ENCODE measurements around the gene FREM1. TPM values are rescaled to one million over a fixed set of nuclear protein-coding genes. Genes with fewer than 3 reads are reported as not detected.
"Not testable (repeated sequence)": the region's sequence is repeated elsewhere in the genome, so short reads cannot be mapped to it uniquely, and the experiment has no call there.

The FREM1 gene
- total RNA-seq, 2 experiments from 2014 or later, result not detected

DNA sequence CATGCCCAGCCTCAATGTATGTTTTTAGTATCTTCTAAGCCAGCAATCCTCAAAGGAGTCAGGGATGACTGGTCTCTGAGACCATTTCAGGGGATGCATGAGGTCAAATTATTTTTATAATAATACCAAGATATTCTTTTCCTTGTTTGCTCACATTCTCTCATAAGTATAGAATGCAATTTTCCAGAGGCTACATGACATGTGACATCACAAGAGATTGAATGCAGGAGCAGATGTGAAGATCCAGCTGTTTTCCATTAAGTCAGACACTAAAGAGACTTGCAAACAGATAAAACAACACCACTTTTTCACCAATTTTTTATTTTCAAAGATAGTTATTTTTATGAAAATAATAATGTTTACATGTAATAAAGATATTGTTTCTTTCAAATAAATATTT, 22.0 kb upstream of the FREM1 start:
- no peaks in the 10 kb centered on the region for H3K27me3 Mint-ChIP-seq
- H3K4me3 Mint-ChIP-seq, result no peak overlapping the region
- H3K27ac Mint-ChIP-seq, result no peak overlapping the region
- CTCF ChIA-PET, result no interaction called here
- no peaks in the 10 kb centered on the region for H3K4me1 Mint-ChIP-seq
- ATAC-seq (no peak), DNase-seq (no peak)
- H3K36me3 Mint-ChIP-seq, result no peaks in the 10 kb centered on the region
- no peaks in the 10 kb centered on the region for H3K9me3 Mint-ChIP-seq (ENCODE audit: low read depth)

DNA sequence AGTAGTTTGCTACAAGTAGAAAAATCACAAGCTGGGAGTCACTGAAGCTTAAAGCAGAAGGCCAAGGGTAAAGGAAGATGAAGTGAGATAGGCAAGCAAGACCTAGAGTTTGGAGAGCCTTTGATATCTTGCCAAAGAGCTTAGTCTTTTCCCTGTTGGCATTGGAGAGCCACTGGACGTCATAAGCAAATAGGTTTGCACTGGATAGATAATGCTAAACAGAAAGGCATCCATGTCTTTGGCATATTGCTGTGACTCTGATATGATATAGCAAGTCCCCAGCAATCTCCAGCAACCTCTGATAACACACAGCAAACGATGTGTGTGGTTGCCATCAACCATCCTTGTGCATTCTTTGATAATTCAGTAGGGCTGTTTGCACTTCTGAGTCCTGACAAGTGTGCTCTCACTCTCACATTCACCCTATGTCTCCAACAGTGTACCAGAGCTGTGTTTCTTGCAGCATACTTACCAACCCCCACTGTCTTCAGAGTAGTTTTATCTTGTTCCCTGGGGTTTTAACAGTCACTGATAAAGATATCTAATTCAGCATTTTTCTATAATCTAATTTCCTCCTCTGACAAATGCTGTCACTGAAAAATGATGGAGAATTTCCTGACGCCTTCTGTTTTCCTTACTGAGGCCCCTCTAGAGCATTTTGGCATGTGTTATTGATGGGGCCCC, 16.9 kb upstream of the FREM1 start:
- Mint-ChIP-seq H3K27ac (no peak overlapping the region), H3K27me3 (no peaks in the 10 kb centered on the region), H3K36me3 (no peaks in the 10 kb centered on the region), H3K4me3 (no peak overlapping the region), H3K4me1 (no peaks in the 10 kb centered on the region), H3K9me3 (ENCODE audit: low read depth) (no peaks in the 10 kb centered on the region)
- DNase-seq, result no peak
- no peak for ATAC-seq
- CTCF ChIA-PET, result no interaction called here

DNA sequence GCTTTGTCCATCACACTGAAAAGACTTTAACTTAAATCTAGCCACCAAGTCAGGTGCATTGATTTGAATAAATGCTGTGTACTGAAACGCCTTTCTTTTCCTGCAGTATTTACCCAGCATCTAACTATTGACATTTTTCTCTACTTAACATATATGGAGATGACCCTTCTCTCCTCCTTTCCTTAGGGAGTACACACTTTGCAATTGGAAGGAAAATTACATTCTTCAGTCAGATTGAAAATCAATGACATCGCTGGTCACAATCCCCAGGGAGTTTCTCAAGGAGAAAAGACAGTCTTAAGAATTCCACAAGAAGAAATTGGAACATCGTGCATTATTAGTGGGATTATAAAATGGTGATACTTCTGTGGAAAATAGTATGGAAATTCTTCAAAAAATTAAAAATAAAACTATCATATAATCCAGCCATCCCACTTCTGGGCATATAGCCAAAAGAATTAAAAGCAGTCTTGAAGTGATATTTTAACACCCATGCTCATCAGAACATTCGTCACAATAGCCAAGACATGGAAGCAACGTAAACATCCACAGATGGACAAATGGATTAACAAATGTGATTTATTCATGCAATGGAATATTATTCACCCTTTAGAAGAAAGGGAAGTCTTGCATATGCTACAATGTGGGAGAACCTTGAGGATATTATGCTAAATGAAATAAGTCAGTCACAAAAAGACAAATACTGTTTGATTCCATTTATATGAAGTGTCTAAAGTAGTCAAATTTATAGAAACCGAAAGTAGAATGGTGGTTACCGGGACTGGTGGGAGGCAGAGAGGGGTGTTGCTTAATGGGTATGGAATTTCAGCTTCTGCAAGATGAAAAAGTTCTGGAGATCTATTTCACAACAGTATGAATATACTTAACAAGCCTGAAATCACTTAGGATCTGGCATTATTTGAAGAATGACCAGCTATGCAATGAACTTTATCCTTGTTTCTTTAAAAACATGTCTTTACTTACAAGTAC, 14.3 kb upstream of the FREM1 start:
- Mint-ChIP-seq H3K9me3 (ENCODE audit: low read depth) (no peaks in the 10 kb centered on the region), H3K4me3 (no peak overlapping the region), H3K27ac (no peak overlapping the region), H3K4me1 (no peaks in the 10 kb centered on the region), H3K36me3 (no peaks in the 10 kb centered on the region), H3K27me3 (no peaks in the 10 kb centered on the region)
- ATAC-seq (no peak), DNase-seq (no peak)
- CTCF ChIA-PET, result no interaction called here

DNA sequence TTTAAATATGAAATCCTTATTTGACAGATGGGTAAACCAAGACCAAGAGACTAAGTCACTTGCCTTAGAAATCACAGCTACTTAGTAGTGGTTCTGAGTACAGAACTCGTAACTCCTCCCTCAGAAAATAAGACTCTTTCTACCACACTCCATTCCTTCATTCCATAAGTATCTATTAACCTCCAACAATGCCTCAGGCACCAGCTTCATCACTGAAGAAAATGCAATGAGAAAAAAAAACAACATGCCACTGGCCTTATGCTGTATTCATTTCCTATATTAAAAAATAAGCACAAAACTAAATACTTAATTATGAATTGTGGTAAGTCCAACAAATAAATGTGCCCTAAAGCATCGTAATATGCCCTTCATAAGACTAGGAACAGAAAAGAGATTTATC, 13.5 kb upstream of the FREM1 start:
- Mint-ChIP-seq H3K4me3 (no peak overlapping the region), H3K9me3 (ENCODE audit: low read depth) (no peaks in the 10 kb centered on the region), H3K4me1 (no peaks in the 10 kb centered on the region), H3K27me3 (no peaks in the 10 kb centered on the region), H3K36me3 (no peaks in the 10 kb centered on the region), H3K27ac (no peak overlapping the region)
- DNase-seq, result no peak
- ATAC-seq, result no peak
- CTCF ChIA-PET, result no interaction called here

DNA sequence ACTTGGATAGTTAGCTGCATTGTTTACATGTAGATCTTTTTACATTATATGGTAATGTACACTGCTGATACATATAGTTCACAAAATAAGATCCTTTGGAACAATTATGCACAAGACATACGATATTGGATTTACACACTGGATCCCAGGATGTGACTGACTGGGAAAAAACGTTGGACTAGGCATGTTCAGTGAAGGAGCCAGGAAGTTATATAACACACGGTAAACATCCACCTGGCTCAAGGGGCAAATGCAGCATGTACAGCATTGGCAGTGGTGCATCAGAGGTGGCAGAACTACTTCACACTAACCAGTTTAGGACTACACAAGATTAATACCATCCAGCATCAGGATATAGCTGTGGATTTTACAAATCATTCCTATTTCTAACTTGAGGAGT, 10.6 kb upstream of the FREM1 start:
- H3K4me1 Mint-ChIP-seq; ATAC-seq; H3K27me3 Mint-ChIP-seq; H3K36me3 Mint-ChIP-seq; DNase-seq; H3K9me3 Mint-ChIP-seq (ENCODE audit: low read depth); CTCF ChIA-PET; H3K4me3 Mint-ChIP-seq; H3K27ac Mint-ChIP-seq: not testable (repeated sequence)

DNA sequence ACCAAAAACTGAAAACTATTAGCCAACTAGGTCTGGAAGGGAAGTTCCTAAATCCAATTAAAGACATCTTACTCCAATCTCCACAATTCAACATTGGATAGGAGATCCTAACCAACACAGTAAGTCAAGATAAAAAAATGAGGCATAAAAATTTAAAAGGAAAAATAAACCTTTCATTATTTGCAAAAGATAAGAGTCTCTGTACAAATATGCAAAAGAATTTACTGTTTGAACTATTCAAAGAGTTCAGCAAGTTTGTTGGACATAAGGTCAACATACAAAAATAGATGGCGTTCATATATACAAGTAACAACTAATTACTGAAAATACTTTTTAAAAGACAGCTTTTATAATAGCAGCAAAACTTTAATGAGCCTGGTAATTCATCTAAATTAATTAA, 3.1 kb upstream of the FREM1 start:
- Mint-ChIP-seq H3K27ac (no peak overlapping the region), H3K27me3 (no peaks in the 10 kb centered on the region), H3K36me3 (no peaks in the 10 kb centered on the region), H3K4me3 (no peak overlapping the region), H3K4me1 (no peaks in the 10 kb centered on the region), H3K9me3 (ENCODE audit: low read depth) (no peaks in the 10 kb centered on the region)
- DNase-seq (no peak), ATAC-seq (no peak)
- CTCF ChIA-PET, result no interaction called here

DNA sequence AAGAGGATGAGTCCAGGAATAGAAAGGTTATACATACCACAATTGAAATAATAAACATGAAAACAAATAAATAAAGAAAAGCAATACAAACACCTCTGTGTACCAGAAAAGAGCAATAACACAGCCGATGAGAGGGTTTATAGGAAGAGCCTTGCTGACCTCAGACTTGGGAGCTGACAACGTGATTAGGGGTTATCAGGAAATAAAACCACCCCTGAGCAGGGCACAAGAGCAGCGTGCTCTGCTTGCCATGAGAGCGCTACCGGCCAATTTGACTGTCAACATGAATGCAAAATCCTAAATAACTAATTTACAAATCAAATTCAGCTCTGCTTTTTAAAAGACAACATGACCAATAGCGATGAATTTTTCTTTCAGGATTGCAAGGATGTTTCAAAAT, 2.6 kb upstream of the FREM1 start:
- DNase-seq (no peak), ATAC-seq (no peak)
- CTCF ChIA-PET, result no interaction called here
- Mint-ChIP-seq H3K4me3 (no peak overlapping the region), H3K27ac (no peak overlapping the region), H3K27me3 (no peaks in the 10 kb centered on the region), H3K36me3 (no peaks in the 10 kb centered on the region), H3K9me3 (ENCODE audit: low read depth) (no peaks in the 10 kb centered on the region), H3K4me1 (no peaks in the 10 kb centered on the region)

DNA sequence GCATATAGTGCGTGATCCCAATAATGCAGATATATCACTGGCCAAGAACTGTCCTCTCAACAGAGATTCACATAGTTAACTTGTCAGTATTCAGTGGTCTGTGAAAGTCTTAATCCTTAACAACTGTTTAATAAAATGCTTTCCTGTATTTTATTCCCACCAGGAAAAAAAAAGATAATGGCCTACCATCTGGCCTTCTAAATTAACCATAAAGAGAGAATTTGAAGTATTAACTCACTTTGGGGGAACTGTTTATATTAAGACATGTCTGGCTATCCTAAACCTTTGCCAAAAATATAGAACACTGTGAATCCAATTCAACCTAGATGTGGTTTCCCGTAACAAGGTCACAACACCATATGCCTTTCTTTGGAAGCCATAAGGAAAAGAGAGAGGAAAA, 818 bp upstream of the FREM1 start:
- no peaks in the 10 kb centered on the region for H3K9me3 Mint-ChIP-seq (ENCODE audit: low read depth)

DNA sequence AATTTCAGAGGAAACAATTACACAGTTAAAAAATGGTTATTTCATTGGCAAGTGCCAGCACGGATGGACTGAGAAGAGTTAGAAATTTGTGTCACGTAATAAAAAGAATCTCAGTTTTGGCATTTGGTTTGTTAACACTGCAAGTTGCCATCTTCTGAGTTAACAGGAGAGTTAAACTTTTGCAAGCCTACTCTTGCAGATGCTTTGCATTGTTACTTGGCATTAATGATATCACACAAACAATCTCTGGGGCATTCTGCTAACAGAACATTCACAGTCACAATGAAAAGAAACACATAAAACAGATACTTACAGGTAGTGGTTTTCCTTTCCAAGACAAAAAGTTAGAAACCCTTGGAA, 647 bp downstream of the FREM1 start:
- H3K27me3 Mint-ChIP-seq, result no peaks in the 10 kb centered on the region
- no peaks in the 10 kb centered on the region for H3K9me3 Mint-ChIP-seq (ENCODE audit: low read depth)
- H3K4me3 Mint-ChIP-seq, result no peak overlapping the region
- CTCF ChIA-PET, result no interaction called here
- H3K36me3 Mint-ChIP-seq, result no peaks in the 10 kb centered on the region
- DNase-seq (no peak), ATAC-seq (no peak)
- H3K4me1 Mint-ChIP-seq, result no peaks in the 10 kb centered on the region
- H3K27ac Mint-ChIP-seq, result no peak overlapping the region

More for the DNA sequence above, 818 bp upstream of the FREM1 start:
- H3K36me3 Mint-ChIP-seq, result no peaks in the 10 kb centered on the region
- ATAC-seq (no peak), DNase-seq (no peak)
- H3K27me3 Mint-ChIP-seq, result no peaks in the 10 kb centered on the region
- no peaks in the 10 kb centered on the region for H3K4me1 Mint-ChIP-seq
- CTCF ChIA-PET, result no interaction called here
- H3K4me3 Mint-ChIP-seq, result no peak overlapping the region
- H3K27ac Mint-ChIP-seq, result no peak overlapping the region

DNA sequence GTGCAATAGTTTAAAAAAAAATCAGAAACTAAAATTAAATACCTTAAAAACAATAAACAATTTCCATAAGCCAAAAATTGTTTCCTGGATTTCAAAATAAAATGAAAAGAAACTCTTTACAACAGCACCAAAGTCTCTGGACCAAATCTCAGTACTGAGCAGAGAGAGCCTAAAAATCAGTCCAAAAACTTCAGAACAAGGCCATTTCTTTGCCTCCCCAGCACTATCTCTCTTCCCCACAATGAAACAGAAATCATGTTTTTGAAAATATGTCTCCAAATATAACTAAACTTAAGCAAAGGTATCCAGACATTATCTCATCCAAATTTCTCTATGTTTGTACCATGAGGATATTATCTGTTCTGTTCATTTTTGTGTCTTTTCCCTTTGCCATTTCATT, 1.0 kb downstream of the FREM1 start:
- Mint-ChIP-seq H3K4me3 (no peak overlapping the region), H3K27ac (no peak overlapping the region), H3K36me3 (no peaks in the 10 kb centered on the region), H3K9me3 (ENCODE audit: low read depth) (no peaks in the 10 kb centered on the region), H3K4me1 (no peaks in the 10 kb centered on the region), H3K27me3 (no peaks in the 10 kb centered on the region)
- no peak for ATAC-seq
- no peak for DNase-seq
- CTCF ChIA-PET, result no interaction called here

DNA sequence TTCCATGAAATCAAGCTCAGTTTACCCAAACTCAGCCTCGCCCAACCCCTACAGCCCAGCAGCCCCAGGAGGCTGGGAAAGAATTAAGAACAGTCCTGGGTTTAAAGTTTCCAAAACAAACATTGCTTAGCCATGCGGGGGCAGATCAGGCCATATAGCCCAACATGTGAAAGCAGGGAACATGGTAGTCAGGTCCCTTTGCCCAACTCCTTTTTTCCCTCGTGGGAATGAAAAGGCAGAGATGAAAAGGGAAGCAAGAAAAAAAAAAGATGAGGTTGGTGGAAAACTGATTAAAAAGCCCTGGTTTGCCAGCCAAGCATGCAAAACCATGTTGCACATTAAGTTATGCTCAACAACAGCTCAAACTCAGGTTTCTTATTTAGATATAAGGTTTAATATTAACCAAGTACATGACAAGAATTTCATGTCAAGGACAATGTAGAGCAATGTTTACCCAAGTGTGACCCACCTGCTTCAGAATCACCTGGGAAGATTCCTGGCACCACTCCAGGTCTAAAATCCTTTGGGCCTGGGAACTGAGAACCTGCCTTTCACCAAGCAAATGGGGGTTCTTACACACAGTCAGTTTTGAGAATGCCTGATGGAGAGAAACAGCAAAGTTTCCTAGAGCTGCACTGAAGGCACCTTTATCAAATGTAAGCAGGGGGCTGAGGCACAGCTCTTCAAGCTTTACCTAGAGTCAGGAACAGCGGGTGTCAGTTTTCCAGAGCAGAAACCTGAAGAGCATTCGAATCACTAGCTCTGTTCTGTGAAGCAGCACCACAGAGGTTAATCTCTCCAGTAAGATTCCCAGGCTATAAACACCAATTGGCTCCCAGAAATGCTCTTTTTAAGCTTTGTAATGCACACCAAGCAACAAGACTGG, 1.7 kb downstream of the FREM1 start:
- DNase-seq (no peak), ATAC-seq (no peak)
- Mint-ChIP-seq H3K4me3 (no peak overlapping the region), H3K27me3 (no peaks in the 10 kb centered on the region), H3K27ac (no peak overlapping the region), H3K36me3 (no peaks in the 10 kb centered on the region), H3K9me3 (ENCODE audit: low read depth) (no peaks in the 10 kb centered on the region), H3K4me1 (no peaks in the 10 kb centered on the region)
- CTCF ChIA-PET, result no interaction called here

DNA sequence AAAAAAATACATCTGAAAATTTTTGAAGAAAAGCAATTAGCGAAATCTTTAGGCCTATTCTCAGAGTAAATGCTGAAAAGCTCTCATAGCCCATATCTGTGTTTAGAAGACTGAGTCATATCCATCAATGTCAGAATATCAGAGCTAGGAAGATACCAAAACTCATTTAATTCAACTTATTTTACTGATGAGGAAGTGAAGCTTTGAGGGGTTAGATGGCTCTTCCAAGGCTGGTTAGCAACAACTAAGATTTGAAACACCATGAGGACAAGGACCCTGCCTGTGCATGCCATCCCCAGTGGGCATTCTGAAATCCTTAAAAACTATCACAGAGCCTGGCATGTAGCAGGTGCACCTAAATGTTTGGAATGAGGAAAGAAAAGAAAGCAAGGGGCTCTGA, 2.5 kb downstream of the FREM1 start:
- CTCF ChIA-PET, result no interaction called here
- Mint-ChIP-seq H3K27me3 (no peaks in the 10 kb centered on the region), H3K4me1 (no peaks in the 10 kb centered on the region)

DNA sequence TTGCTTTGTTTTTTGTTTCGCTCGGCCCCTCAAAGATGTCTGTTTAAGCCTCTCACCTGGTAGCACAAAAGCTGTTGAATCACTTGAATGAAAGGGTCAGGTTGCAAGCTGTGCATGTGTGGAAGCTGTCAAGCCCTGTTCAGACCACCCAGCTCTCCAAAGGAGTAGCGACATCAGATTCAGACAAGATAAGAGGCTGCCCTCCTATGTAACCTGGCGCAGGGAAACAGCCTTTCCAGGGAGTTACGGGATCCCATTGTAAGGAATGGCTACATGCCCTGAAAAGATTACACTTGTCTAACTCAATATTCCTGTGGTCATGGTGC, 2.9 kb downstream of the FREM1 start:
- DNase-seq, result no peak
- no peak for ATAC-seq
- Mint-ChIP-seq H3K27ac (no peak overlapping the region), H3K36me3 (no peaks in the 10 kb centered on the region), H3K27me3 (no peaks in the 10 kb centered on the region), H3K4me1 (no peaks in the 10 kb centered on the region), H3K9me3 (ENCODE audit: low read depth) (no peaks in the 10 kb centered on the region), H3K4me3 (no peak overlapping the region)
- CTCF ChIA-PET, result no interaction called here

More for the DNA sequence above, 2.5 kb downstream of the FREM1 start:
- Mint-ChIP-seq H3K9me3 (ENCODE audit: low read depth) (no peaks in the 10 kb centered on the region), H3K27ac (no peak overlapping the region), H3K36me3 (no peaks in the 10 kb centered on the region), H3K4me3 (no peak overlapping the region)
- no peak for ATAC-seq
- DNase-seq, result no peak

Measured in activated CD8-positive, alpha-beta memory T cell treated with anti-CD3 and anti-CD28 coated beads, Interleukin-2, amount 10 ng/mL, durations not matched to agents 7 days and 5 days (primary cell).